H7 (cell line): Measurements from ENCODE around the gene SCGB3A1. TPM values are rescaled to one million over a fixed set of nuclear protein-coding genes. Genes with fewer than 3 reads are reported as not detected.

ENCODE experiments used
- DNase-seq: peaks from one replicate; pipeline ENCODE4 v3.0.0; 2012
- H3K27me3 ChIP-seq: 2 replicates; pipeline ENCODE4 v1.6.0; 2011; ENCODE audit warnings: mild to moderate bottlenecking, low read length; ENCODE audit not compliant: control insufficient read depth, insufficient read depth
- H3K36me3 ChIP-seq: replicated peaks from 2 replicates; pipeline ENCODE4 v1.5.1; 2011; ENCODE audit warnings: low read length; ENCODE audit not compliant: control insufficient read depth, insufficient read depth
- H3K4me3 ChIP-seq: 2 replicates; pipeline ENCODE4 v1.5.1; 2011; ENCODE audit warnings: low read depth, mild to moderate bottlenecking, control low read depth, low read length, moderate library complexity; ENCODE audit not compliant: insufficient read depth
- total RNA-seq: library from RNA; depleted of rRNA; stranded (reverse); fragments of >200 nt; shearing (Covaris generic); gene quantifications from 2 replicates; pipeline ENCODE4 v1.2.3, GENCODE V29; 2014

Gene SCGB3A1
- total RNA-seq, 1 experiment from 2014 or later, result not detected

- H3K27me3 ChIP-seq, result no peaks in the 10 kb centered on the region
- DNase-seq, result no peak
- no peaks in the 10 kb centered on the region for H3K36me3 ChIP-seq
- no peak overlapping the region for H3K4me3 ChIP-seq
These were observed 37.8 kb upstream of the SCGB3A1 start for GRCh38 chr5:180628827-180629750.

DNA sequence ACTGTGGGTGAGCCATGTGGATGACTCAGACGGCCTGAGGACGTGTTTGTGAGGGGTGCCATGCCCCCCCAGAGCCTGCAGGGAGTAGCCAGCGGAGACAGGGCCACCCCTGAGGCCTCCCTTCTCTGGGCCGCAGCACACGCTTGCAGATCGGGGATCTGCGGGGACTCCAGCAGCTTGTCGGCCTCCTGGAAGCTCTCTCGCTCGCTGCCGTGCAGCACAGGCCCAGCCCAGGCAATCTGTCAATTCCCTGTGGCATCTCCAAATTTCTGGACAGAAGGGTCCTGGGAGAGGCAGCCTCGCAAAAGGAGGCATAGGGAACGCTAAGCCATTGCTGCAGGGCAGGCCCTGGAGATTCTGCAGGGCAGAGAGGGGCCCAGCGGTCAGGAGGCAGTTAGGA is 36.9 kb upstream of the SCGB3A1 start:
- Histone ChIP-seq H3K4me3 (no peak overlapping the region), H3K27me3 (no peaks in the 10 kb centered on the region), H3K36me3 (no peaks in the 10 kb centered on the region)
- no peak for DNase-seq

- Histone ChIP-seq H3K27me3 (no peaks in the 10 kb centered on the region), H3K36me3 (no peaks in the 10 kb centered on the region), H3K4me3 (no peak overlapping the region)
- no peak for DNase-seq
These were observed 36.3 kb upstream of the SCGB3A1 start for GRCh38 chr5:180627386-180628120.

DNA sequence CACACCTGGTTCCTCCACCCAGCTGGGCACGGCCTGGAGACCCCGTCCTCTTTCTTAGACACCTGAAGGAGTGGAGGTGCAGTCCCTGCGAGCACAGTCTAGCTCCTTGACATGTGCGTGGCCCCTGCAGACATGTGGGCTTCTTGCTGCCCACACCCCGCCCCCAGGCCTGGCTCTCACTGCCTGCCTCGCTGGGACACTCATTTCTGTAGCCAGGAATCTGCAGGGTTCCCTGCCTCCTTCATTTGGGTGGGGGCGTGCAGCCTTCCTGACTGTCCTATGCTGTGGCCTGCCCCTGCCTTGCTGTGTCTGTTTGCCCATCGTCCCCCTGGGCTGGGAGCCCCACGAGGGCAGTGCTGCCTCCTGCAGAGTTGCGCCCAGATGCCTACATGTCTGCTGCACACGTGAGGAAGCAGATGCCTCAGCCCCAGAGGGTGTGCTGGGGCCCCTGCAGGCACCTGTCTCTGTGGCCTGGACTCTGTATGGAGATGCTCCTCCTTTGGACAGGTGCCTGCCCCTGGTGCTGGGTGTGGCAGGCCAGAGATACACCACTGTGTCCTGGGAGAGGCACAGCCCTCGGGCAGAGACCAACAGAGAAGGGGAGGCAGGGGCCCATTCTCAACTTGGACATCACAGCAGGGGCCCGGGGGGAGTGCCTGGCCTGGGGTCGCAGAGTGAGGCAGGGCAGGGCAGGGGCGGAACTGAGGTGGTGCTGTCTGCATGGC is 35.5 kb upstream of the SCGB3A1 start:
- no peak for DNase-seq
- no peaks in the 10 kb centered on the region for H3K36me3 ChIP-seq
- H3K27me3 ChIP-seq, result no peaks in the 10 kb centered on the region

GRCh38 chr5:180625791-180626660 is 34.7 kb upstream of the SCGB3A1 start:
- no peak for DNase-seq
- Histone ChIP-seq H3K36me3 (no peaks in the 10 kb centered on the region), H3K4me3 (no peak overlapping the region), H3K27me3 (no peaks in the 10 kb centered on the region)

More for the DNA sequence above, 35.5 kb upstream of the SCGB3A1 start:
- no peak overlapping the region for H3K4me3 ChIP-seq

DNA sequence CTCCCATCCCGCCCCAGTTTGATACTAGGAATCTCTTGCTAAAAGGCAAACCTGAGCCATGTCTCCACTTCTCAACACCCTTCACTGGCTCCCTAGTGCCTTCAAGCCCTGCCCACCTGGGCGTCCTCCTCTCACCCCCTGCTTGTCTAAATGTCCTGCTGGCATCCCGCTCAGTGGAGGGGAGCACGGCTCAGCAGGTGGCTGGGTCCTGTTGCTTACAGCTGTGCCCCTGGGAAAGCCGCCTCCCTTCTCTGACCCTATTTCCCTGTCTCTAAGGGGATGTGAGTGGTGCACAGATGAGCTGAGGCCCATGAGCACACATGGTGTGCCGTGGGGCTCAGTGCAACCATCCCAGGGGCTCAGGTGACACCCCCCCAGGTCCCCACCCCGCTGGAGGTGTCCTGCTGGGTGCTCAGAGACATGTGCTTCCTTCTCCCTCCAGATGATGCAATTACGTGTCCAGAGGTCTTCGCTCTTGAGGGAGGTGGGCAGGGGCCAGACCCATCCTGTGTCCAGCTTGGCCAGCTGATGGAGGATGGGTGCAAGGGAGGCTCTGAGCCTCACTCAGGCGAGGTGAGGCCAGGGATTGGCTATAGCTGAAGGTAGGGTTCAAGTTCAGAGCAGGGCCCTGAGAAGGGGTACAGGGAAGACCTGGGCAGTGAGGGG is 34.0 kb upstream of the SCGB3A1 start:
- no peaks in the 10 kb centered on the region for H3K36me3 ChIP-seq
- H3K4me3 ChIP-seq, result no peak overlapping the region
- no peak for DNase-seq
- H3K27me3 ChIP-seq, result no peaks in the 10 kb centered on the region

GRCh38 chr5:180624587-180624986 is 33.3 kb upstream of the SCGB3A1 start:
- DNase-seq, result no peak
- H3K4me3 ChIP-seq, result no peak overlapping the region

DNA sequence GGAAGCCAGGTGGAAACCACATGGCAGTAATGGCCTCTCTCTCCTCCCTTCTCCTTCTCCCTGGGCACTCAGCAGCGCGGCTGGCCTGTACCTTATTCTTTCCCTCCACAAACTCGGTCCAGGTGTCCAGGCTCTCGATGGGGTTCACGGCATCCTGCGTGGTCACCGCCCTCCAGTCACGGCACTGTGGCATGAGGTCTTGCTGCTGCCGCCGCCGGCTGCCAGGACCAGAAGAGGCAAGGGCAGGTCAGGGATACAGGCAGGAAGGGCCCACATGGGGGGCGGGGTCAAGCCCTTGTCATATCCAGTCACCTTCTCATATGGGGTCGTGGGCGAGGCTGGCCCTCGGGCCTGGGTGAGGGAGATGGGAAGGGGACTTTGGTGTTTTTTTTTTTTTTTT is 32.5 kb upstream of the SCGB3A1 start:
- no peak overlapping the region for H3K4me3 ChIP-seq
- DNase-seq, result no peak
- peaks cover 1% of the 10 kb centered on the region; the same call in 1 of the 2 replicates for H3K27me3 ChIP-seq
- H3K36me3 ChIP-seq, result no peaks in the 10 kb centered on the region

More at GRCh38 chr5:180624587-180624986, 33.3 kb upstream of the SCGB3A1 start:
- Histone ChIP-seq H3K27me3 (no peaks in the 10 kb centered on the region; the same call in 1 of the 2 replicates), H3K36me3 (no peaks in the 10 kb centered on the region)

DNA sequence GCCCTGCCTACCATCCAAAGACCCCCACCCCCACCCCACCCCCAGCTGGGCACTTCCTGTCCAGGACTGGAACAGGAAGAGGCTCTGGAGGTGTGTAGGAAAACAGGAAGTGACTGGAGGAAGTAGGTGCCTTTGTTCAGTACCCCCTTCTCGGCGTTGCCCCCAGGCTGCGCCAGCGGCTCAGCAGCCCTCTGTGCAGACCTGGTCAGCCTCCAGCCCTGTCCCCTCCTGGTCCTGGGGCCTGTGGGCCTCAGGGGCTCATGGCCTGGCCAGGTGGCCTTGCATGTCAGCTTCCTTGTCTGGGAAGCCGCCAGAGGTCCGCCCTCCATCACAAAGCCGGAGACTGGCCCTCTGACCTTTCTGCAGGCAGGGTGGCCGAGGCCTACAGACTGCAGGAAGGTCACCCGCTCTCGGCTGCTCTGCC is 32.1 kb upstream of the SCGB3A1 start:
- DNase-seq, result no peak
- Histone ChIP-seq H3K36me3 (no peaks in the 10 kb centered on the region), H3K4me3 (no peak overlapping the region), H3K27me3 (peaks cover 5% of the 10 kb centered on the region)

DNA sequence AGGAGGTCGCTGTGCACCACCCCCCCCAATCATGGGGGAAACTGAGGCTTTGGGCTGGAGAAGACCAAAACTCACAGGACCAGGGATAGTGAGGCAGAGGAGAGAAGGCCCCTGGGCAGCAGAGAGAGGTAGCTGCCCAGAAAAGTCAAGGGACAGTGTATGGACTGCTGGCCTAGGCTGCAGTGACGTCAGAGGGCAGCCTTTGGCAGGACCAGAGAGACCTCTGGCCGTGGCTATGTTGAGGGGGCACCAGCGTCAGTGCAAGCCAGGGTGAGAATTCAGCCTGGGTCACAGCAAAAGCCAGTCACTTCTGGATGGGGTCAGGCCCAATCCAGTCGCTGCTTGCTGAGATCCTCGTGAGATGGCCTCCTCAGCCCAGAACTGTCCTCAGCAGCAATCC is 31.6 kb upstream of the SCGB3A1 start:
- no peak overlapping the region for H3K4me3 ChIP-seq
- H3K27me3 ChIP-seq, result peaks cover 7% of the 10 kb centered on the region
- DNase-seq, result no peak
- H3K36me3 ChIP-seq, result no peaks in the 10 kb centered on the region

GRCh38 chr5:180621311-180621710 is 30.0 kb upstream of the SCGB3A1 start:
- no peak for DNase-seq
- peaks cover 11% of the 10 kb centered on the region for H3K27me3 ChIP-seq
- no peak overlapping the region for H3K4me3 ChIP-seq
- H3K36me3 ChIP-seq, result no peaks in the 10 kb centered on the region

GRCh38 chr5:180620014-180620413 is 28.7 kb upstream of the SCGB3A1 start:
- Histone ChIP-seq H3K4me3 (no peak overlapping the region), H3K36me3 (no peaks in the 10 kb centered on the region), H3K27me3 (peaks cover 11% of the 10 kb centered on the region)
- DNase-seq, result no peak

DNA sequence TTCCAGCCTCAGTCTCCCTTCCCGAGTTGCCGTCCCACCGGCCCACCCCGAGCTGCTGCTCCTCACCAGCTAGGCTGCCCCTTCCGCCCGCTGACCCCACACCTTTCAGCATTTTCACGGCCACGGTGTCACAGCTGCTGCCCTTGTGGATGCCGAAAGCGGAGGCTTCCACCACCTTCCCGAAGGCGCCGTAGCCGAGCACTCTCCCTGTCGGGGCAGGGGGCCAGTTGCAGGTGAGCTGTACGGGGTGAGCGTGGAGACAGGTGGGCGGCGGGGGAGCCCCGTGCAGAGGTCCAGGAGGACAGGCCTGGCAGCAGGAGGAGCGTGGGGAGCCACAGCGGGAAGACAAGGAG is 28.2 kb upstream of the SCGB3A1 start:
- H3K4me3 ChIP-seq, result no peak overlapping the region
- H3K27me3 ChIP-seq, result peaks cover 11% of the 10 kb centered on the region
- H3K36me3 ChIP-seq, result no peaks in the 10 kb centered on the region
- no peak for DNase-seq
